GM12873 (cell line): Measurements from ENCODE around the gene LRRC14B.

Source experiments
- TF ChIP-seq, protein P1 (sequence below): IDR thresholded peaks from 2 replicates; pipeline ENCODE4 v1.5.1; 2012; ENCODE audit warnings: low read depth, mild to moderate bottlenecking, moderate library complexity, low read length, control low read depth; ENCODE audit not compliant: insufficient read depth; ENCODE audit errors: missing control alignments

The LRRC14B gene

DNA sequence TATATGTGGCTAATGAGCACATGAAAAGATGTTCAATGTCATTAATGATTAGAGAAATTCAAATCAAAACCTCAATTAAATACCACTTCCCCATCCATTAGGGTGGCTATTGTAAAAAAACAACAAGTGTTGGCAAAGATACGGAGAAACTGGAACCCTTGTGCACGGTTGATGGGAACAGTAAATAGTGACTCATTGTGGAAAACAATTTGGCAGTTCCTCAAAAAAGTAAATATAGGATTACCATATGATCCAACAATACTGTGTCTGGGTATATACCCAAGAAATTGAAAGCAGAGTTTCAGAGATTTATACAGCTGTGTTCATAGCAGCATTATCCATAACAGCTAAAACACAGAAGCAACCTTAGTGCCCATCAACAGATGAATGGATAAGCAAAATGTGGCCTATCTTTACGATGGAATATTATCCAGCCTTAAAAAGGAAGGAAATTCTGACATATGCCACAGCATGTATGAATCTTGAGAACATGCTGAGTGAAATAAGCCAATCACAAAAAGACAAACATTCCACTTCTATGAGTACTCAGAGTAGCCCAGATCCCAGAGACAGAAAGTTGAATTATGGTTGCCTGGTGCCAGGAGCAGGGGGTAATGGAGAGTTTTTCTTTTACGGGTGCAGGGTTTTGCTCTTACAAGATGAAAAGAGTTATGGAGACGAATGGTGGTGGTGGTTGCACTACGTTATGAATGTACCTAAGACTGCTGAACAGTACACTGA is 41.4 kb upstream of the LRRC14B start:
- TF ChIP-seq, protein P1, sequence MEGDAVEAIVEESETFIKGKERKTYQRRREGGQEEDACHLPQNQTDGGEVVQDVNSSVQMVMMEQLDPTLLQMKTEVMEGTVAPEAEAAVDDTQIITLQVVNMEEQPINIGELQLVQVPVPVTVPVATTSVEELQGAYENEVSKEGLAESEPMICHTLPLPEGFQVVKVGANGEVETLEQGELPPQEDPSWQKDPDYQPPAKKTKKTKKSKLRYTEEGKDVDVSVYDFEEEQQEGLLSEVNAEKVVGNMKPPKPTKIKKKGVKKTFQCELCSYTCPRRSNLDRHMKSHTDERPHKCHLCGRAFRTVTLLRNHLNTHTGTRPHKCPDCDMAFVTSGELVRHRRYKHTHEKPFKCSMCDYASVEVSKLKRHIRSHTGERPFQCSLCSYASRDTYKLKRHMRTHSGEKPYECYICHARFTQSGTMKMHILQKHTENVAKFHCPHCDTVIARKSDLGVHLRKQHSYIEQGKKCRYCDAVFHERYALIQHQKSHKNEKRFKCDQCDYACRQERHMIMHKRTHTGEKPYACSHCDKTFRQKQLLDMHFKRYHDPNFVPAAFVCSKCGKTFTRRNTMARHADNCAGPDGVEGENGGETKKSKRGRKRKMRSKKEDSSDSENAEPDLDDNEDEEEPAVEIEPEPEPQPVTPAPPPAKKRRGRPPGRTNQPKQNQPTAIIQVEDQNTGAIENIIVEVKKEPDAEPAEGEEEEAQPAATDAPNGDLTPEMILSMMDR, result no peak

- TF ChIP-seq, protein P1, result no peak
Observed at GRCh38 chr5:150746-151145, 40.5 kb upstream of the LRRC14B start.

- TF ChIP-seq, protein P1, result no peak
Observed at GRCh38 chr5:152077-152476, 39.2 kb upstream of the LRRC14B start.

GRCh38 chr5:153256-153655 is 38.0 kb upstream of the LRRC14B start:
- TF ChIP-seq, protein P1, result no peak

GRCh38 chr5:154236-154635 is 37.1 kb upstream of the LRRC14B start:
- TF ChIP-seq, protein P1, result no peak

- TF ChIP-seq, protein P1, result no peak
Observed at GRCh38 chr5:154826-155225, 36.5 kb upstream of the LRRC14B start.

DNA sequence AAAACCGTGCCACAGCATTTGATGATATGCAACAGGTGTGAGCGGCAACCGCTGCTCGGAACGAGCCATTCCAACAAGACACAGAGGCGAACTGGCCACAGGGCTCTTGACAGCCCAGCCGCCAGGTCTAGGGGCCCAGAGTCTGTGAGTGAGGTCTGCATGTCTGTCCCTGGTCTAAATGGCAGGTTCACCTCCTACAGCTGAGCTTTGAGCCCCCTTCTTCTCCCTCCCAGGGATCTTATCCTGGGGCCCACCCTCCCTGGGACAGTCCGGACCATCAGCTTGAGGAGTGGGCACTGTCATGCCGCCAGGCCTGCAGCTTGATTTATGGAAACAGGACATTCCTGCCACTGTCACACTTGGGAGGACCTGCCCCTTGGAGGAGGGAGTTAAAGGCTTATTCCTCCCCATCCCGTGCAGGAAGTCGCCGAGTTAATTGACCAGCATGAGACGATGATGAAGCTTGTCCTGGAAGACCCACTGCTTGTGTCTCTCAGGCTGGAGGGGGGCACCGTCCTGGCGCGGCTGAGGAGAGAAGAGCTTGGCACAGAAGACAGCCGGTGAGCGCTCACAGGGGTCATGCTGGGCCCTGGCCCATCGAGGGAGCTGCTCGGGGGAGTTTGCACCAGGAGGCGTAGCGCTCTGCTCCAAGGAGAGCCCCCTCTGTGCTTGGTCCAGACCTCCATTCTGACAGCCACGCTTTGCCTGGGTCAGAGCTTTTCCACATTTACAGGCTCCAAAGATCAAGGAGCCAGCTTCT is 35.5 kb upstream of the LRRC14B start:
- TF ChIP-seq, protein P1, result no peak
